Stimulated activated CD4-positive, alpha-beta T cell treated with anti-CD3 and anti-CD28 coated beads, Interleukin-1b, Interleukin-23, amount 100 ng/mL, for 48 hours (primary cell): ENCODE results near the gene PCDH1.

Experiments used
- DNase-seq: peaks from one replicate; pipeline ENCODE4 v3.0.0-alpha.2; 2020

PCDH1 gene

GRCh38 chr5:141878186-141878710, at the start of gene PCDH1:
Gene PCDH1, minus strand, starts transcription at chr5:141878410. Its CDS starts 148 bp downstream, at chr5:141878262.
- no peak for DNase-seq

DNA sequence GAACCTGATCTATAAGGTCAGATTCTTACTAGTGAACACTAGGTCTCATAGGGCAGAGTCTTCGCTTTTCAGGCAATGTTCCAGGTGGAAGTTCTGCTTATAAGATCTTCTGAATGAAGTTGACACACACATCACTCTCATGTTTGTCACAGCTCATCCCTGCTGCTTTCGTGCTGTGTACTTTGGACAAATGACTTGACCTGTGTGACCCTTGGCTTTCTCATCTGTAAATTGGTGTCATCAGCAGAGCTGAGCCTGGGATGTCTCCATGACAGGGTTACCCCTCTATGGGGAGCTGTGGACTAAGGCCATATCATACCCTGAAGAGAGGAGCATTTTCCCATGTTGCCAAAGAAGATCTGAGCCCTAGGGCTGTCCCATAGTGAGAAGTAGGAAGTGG, 48.2 kb upstream of the PCDH1 start:
- no peak for DNase-seq

- peak; percentile 97 for DNase-seq
These were observed 45.5 kb upstream of the PCDH1 start, which contains the start of gene DELE1 for GRCh38 chr5:141923448-141924313. Gene DELE1, plus strand, starts transcription at chr5:141923871. Its CDS starts 71 bp downstream, at chr5:141923942.

- DNase-seq: peak; percentile 37
These were observed 44.7 kb upstream of the PCDH1 start for GRCh38 chr5:141922827-141923447.

GRCh38 chr5:141920771-141921170, 42.6 kb upstream of the PCDH1 start:
- no peak for DNase-seq

GRCh38 chr5:141919218-141920119, 41.3 kb upstream of the PCDH1 start:
- DNase-seq: no peak

DNA sequence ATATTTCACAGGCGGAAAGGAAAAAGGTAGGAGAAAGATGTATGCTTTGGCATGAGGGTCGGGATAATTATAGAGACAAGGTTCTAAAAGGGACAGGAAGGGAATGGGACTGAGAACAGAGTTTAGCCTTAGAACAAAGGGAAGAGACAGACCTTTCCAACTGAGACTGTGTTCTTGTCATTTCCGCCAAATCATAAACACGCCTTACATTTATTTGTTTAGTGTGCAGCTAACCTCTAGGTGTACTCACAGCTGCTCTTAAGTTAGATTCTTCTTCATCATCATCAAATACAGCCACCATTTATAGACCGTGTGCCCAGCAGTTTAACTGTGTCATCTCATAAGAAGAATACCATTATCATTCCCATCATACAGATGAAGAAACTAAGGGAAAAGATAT, 39.5 kb upstream of the PCDH1 start:
- no peak for DNase-seq

DNA sequence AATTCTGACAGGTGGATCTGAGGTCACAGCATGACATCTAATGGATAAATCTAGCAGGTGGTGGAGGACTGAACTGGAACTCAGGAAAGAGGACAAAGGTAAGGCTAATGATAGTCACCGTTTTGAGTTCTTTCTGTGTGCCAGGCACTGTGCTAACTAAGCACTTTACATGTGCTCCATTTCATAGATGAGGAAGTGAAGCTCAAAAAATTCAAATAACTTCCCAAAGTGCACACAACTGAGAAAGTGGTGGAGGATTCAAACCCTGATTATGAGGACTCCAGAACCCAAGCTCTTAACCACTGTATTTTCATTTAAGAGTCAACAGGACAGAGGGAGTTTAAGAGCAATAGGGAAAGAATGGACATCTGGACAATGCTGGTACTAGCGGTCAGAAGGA, 38.3 kb upstream of the PCDH1 start:
- no peak for DNase-seq

GRCh38 chr5:141915881-141916336, 37.7 kb upstream of the PCDH1 start:
- DNase-seq: no peak

GRCh38 chr5:141914797-141915196, 36.6 kb upstream of the PCDH1 start:
- no peak for DNase-seq

DNA sequence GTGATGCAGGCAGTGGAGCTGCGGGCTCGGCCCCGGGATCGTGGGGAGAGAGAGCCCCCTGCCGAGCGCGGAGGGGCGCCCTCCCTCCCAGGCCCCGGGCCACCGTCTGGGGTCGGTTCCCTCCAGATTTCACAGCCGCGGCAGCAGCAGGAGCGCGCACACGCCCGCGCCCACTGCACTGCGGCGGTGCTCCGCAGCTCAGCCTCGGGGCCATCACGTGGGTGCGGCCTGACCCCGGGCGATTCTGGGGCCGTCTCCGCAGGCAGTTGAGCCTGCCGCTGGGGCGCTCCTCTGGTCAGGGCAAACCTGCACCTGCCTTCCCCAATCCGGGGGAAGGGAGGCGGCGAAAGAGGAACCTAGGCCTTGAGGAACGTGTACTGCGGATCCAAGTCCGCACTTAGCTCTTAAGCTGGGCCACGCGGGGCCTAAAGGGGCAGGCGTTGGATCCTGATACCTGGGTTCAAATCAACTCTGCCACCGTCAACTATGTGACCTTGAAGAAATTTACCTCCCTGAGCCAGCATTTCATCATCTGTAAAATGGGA, 36.1 kb upstream of the PCDH1 start:
- DNase-seq: peak; percentile 10

GRCh38 chr5:141913560-141914198, 35.5 kb upstream of the PCDH1 start:
- no peak for DNase-seq

- DNase-seq: no peak
These were observed 32.1 kb upstream of the PCDH1 start for GRCh38 chr5:141910271-141910673.

GRCh38 chr5:141909212-141909611, 31.0 kb upstream of the PCDH1 start:
- no peak for DNase-seq

- no peak for DNase-seq
These were observed 30.6 kb upstream of the PCDH1 start for GRCh38 chr5:141908796-141909195.

DNA sequence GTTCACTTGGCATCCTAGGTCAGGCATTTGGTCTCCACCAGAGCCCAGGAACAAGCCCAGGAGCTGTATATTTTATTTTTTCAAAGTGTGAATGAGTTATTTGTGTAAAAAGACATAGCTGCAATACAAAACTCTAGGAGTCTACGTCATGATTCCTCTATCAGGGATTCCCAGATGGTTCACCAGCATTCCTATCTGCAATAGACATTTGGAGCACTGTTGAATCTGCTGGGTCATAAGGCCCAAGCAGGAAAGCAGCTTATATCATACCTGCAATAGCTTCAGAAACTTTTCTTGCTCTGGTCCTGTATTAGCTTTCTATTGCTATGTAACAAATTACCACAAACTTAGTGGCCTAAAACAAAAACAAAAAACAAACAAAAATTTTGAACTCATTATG, 28.8 kb upstream of the PCDH1 start:
- DNase-seq: no peak

DNA sequence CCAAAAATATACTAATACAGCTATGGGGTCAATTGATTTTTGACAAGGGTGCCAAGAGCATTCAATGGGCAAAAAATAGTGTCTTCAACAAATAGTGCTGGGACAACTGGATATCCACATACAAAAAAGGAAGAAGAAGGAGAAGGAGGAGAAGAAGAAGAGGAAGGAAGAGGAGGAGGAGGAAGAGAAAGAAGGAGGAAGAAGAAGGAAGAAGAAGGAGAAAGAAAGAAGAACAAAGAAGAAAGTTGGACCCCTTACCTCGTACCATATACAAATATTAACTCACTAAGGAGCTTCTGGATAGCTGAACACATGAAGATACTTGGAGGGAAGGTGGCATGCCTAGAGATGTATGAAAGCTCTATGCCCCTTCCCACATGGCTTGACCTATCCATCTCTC, 28.3 kb upstream of the PCDH1 start:
- no peak for DNase-seq

DNA sequence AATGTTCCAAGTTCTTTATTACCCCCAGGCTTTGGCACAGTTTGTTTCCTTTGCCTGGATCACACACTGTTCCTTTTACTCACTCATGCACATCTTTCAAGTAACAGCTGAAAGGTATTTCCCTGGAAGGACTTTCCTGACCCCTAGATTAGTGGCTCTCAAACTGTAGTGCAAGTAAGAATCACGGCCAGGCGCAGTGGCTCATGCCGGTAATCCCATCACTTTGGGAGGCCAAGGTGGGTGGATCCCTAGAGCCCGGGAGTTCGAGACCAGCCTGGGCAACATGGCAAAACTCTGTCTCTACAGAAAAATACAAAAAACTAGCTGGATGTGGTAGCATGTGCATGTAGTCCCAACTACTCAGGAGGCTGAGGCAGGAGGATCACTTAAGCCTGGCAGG, 26.3 kb upstream of the PCDH1 start:
- DNase-seq: no peak

- no peak for DNase-seq
These were observed 25.1 kb upstream of the PCDH1 start for GRCh38 chr5:141903261-141903660.

DNA sequence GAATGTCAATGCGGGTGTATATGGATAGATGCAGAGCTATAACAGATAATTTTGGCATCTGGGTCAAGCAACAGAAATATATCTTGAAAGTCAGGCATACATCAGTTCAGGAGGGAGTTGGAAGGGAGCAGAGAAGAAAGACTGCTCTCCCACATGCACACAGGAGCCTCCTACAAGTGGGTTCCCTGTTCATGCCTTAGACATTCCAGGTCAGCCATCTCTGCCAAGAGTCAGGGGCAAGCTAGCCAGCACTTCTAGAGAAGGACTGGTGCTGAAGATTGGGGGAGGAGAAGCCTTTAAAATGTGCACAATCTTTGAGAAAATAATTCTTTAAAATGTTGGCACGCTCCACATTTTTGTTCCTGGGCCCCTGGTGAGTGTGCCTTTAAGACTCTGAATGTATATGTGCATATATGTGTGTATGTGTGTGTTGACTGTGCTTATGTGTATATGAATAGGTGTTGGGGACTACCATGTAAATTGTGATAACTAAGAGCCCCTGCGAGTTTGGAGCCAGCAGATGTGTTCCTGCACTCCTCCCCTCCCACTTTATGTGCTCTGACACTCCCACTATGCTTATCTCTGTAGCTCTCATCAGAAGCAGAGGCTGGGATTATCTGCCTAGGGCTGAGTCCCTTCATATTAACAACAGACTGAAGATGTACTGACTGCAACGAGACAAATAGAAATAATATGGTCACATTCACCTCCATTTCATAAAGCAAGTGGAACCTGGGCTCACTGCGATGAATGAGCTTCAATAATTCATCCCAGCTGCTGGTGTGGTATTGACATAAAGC, 24.0 kb upstream of the PCDH1 start:
- no peak for DNase-seq

- DNase-seq: no peak
These were observed 20.3 kb upstream of the PCDH1 start for GRCh38 chr5:141898448-141899049.
